Ramos (cell line): ENCODE results near the gene OR56A4.
"Not testable (repeated sequence)": the region's sequence is repeated elsewhere in the genome, so short reads cannot be mapped to it uniquely, and the experiment has no call there.

Experiments used
- in situ Hi-C: fragments of 300-500 bp; cut with MboI; formaldehyde crosslinking; loops from one replicate; pipeline ENCODE4 v1.14.3; 2022; ENCODE audit warnings: low sequenced_read_pairs; ENCODE audit not compliant: unreplicated experiment

OR56A4 gene

DNA sequence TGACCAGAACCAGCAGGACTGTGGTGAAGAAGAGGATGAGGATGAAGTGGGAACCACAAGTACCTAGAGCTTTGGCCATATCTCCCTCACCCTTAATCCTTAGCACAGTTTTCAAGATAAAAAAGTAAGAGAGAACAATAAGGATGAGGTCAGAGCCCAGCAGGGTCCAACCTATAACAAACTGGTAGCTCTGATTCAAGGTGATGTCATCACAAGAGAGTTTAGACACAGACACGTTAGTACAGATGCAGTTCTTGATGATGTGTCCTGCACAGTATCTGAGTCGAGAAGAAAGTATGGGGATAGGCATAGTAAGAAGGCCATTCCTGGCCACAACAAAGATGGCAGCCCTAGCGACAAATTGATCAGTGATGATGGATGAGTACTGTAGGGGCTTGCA lies 39.0 kb downstream of the OR56A4 start:
- in situ Hi-C loops, result no loop called here

DNA sequence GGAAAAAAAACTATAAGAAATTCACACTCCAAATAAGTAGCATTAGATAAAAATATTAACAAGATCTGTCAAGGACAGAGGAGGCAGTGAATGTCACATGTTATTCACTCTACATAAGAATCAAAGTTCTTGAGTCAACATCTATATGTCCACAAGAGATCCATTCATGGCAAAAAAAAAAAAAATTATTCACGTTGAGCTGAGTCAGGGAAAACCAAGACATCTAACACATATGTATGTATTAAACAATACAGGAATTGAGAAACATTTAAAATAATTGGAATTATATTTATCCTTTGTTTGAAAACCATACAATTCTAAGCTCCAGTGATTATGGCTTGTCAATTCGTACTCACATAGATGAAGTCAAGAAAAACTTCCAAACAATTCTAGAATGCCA lies 39.8 kb downstream of the OR56A4 start:
- in situ Hi-C loops, result no loop called here

DNA sequence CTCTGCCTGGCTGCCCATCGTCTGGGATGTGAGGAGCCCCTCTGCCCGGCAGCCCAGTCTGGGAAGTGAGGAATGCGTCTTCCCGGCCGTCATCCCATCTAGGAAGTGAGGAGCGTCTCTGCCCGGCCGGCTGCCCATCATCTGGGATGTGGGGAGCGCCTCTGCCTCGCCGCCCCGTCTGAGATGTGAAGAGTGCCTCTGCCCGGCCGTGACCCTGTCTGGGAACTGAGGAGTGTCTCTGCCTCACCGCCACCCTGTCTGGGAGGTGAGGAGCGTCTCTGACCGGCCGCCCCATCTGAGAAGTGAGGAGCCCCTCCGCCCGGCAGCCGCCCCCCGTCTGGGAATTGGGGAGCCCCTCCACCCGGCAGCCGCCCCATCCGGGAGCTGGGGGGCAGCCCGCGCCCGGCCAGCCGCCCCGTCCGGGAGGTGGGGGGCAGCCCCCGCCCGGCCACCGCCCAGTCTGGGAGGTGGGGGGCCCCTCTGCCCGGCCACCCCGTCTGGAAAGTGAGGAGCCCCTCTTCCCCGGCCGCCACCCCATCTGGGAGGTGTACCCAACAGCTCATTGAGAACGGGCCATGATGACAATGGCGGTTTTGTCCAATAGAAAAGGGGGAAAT lies 45.9 kb downstream of the OR56A4 start:
- in situ Hi-C loops, result not testable (repeated sequence)

DNA sequence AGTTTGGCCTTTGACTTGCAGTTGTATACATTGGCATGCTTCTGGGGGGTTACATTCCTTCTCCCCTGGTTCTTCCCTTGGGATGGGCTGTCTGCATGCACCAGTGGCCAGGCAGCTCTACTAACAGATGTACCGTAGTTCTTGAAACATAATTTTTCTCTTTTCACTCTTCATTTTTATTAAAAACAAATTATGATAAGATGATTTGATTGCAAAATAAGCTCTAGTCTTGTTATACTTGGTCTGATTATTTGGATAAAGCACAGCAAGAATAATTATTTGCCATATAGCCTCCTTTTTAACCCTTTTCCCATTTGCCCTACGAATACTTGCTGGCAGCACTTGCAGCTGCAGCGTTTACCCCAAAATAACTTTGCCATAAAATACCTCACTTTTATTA lies 51.2 kb downstream of the OR56A4 start:
- in situ Hi-C loops, result no loop called here
